Gastrocnemius medialis (tissue), 4 donors: Measurements from ENCODE around the gene CNOT4. TPM values are rescaled to one million over a fixed set of nuclear protein-coding genes. Genes with fewer than 3 reads are reported as not detected.

Source experiments
- ATAC-seq, 2 donors: fragments of 150-250 bp; one replicate each; pipeline ENCODE4 v1.9.1; 2016
- DNase-seq, 2 donors: peaks; one replicate each; pipeline ENCODE4 v3.0.0-alpha.2; 2019
- H3K27ac ChIP-seq, 4 donors: fragments of 200-600 bp; sonication (generic); 1 replicate in 1 of 4; 2 replicates in 3 of 4; pipeline ENCODE4 v1.5.1; 2016 to 2018; ENCODE audit warnings: mild to moderate bottlenecking in 2 of 4, moderate library complexity in 1 of 4
- H3K27me3 ChIP-seq, 3 donors: fragments of 200-600 bp; sonication (generic) in 2 of 3; 1 replicate in 1 of 3; 2 replicates in 2 of 3; pipeline versions ENCODE4 v1.5.1 to v1.6.0; 2016 to 2019; ENCODE audit warnings: mild to moderate bottlenecking in 1 of 3, moderate library complexity in 1 of 3
- H3K36me3 ChIP-seq, 2 donors: fragments of 200-600 bp; sonication (generic) in 1 of 2; one replicate each; pipeline ENCODE4 v1.5.1; 2017 to 2018
- H3K4me1 ChIP-seq, 2 donors: fragments of 200-600 bp; sonication (generic) in 1 of 2; one replicate each; pipeline ENCODE4 v1.5.1; 2016 to 2017; ENCODE audit warnings: mild to moderate bottlenecking in 2 of 2
- H3K4me3 ChIP-seq, 4 donors: fragments of 200-600 bp; sonication (generic) in 3 of 4; 1 replicate in 1 of 4; 2 replicates in 3 of 4; pipeline ENCODE4 v1.5.1; 2016 to 2019; ENCODE audit warnings: mild to moderate bottlenecking in 2 of 4
- H3K9me3 ChIP-seq, 3 donors: fragments of 200-600 bp; sonication (generic) in 2 of 3; 1 replicate in 1 of 3; 2 replicates in 2 of 3; pipeline ENCODE4 v1.5.1; 2016 to 2019
- CTCF ChIP-seq, 5 experiments: fragments of 450-650 bp in 3 of 5; fragments of 200-600 bp in 2 of 5; sonication (generic) in 2 of 5; IDR thresholded peaks in 4 of 5; conservative IDR thresholded peaks in 1 of 5; 1 replicate in 4 of 5; 2 replicates in 1 of 5; pipeline ENCODE4 v1.5.1; 2016 to 2019; ENCODE audit warnings: antibody characterized with exemption in 5 of 5, mild to moderate bottlenecking in 3 of 5, moderate library complexity in 3 of 5
- POLR2A ChIP-seq, 2 donors: fragments of 450-650 bp; IDR thresholded peaks; one replicate each; pipeline ENCODE4 v1.6.1; 2017; ENCODE audit warnings: antibody characterized with exemption in 2 of 2, mild to moderate bottlenecking in 2 of 2, moderate library complexity in 2 of 2
- in situ Hi-C, 4 donors: fragments of 200-750 bp; cut with MboI; loops; one replicate each; pipeline versions ENCODE4 v1.15.0 to v1.8.0; 2017; ENCODE audit warnings: low sequenced_read_pairs in 4 of 4
- intact Hi-C: fragments of 100-400 bp; cut with DNase I; formaldehyde crosslinking; loops from one replicate; pipeline ENCODE4 v1.15.1; 2023; ENCODE audit warnings: low total_unique reads
- total RNA-seq, 4 donors: library from RNA; depleted of rRNA; stranded (reverse); fragments of >200 nt; gene quantifications; one replicate each; pipeline versions ENCODE4 v1.1.0 to v1.2.3, GENCODE V29; 2016

The CNOT4 gene
- total RNA-seq, 4 donors from 2014 or later: 25.5 to 38.1 (median 30.7) TPM

DNA sequence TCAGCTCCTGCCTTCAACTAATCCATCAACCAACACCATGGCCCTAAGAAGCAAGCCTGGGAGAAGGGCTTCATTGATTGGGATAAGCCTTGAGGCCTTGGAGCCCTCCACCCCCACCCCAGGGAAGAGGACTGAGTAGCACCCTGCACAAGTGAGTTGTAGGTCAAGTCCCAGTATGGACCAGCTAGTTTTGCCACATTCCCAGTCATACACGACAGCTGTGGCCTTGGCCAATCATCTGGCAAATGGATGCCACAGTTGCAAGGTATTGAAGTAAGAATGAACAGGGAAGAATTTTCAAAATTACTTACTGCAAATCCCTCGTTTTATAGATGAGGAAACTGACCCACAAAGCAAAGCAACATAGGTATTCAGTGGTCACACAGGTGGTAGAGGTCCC lies 166.5 kb downstream of the CNOT4 start:
- Histone ChIP-seq H3K27me3 (no peaks in the 10 kb centered on the region), H3K27ac (peak overlapping the region in 1 of 4 donors; percentile 2), H3K4me3 (no peak overlapping the region), H3K4me1 (peaks cover 5 to 9% of the 10 kb centered on the region in 2 donors), H3K36me3 (no peaks in the 10 kb centered on the region), H3K9me3 (no peaks in the 10 kb centered on the region)
- in situ Hi-C loops (no loop called here), intact Hi-C loops (no loop called here)
- TF ChIP-seq POLR2A (IDR thresholded peaks at IDR 0.05): no peak
- no peak for TF ChIP-seq CTCF (IDR thresholded peaks at IDR 0.05 in 4 of 5, conservative IDR thresholded peaks at IDR 0.05 in 1 of 5)
- no peak for DNase-seq
- ATAC-seq: peak in 1 of 2 donors; percentile 13

GRCh38 chr7:135342887-135343286 lies 167.0 kb downstream of the CNOT4 start:
- TF ChIP-seq CTCF (IDR thresholded peaks at IDR 0.05 in 4 of 5, conservative IDR thresholded peaks at IDR 0.05 in 1 of 5) (no peak), POLR2A (IDR thresholded peaks at IDR 0.05) (no peak)
- Histone ChIP-seq H3K27me3 (no peaks in the 10 kb centered on the region), H3K36me3 (no peaks in the 10 kb centered on the region), H3K9me3 (no peaks in the 10 kb centered on the region), H3K4me1 (peaks cover 5 to 9% of the 10 kb centered on the region in 2 donors), H3K4me3 (peak overlapping the region in 1 of 4 donors; percentile 17), H3K27ac (peak overlapping the region in 1 of 4 donors; percentile 2)
- peak; percentile 44 to 69 for ATAC-seq
- in situ Hi-C loops: no loop called here
- DNase-seq: peak in 1 of 2 donors; percentile 18
- intact Hi-C loops: no loop called here

- ATAC-seq (no peak), DNase-seq (no peak)
- intact Hi-C loops (no loop called here), in situ Hi-C loops (no loop called here)
- H3K9me3 ChIP-seq: no peaks in the 10 kb centered on the region
- no peak for TF ChIP-seq POLR2A (IDR thresholded peaks at IDR 0.05)
- no peak for TF ChIP-seq CTCF (IDR thresholded peaks at IDR 0.05 in 4 of 5, conservative IDR thresholded peaks at IDR 0.05 in 1 of 5)
- H3K36me3 ChIP-seq: no peaks in the 10 kb centered on the region
- no peak overlapping the region for H3K27ac ChIP-seq
- H3K4me3 ChIP-seq: no peak overlapping the region
- peaks cover 5 to 9% of the 10 kb centered on the region in 2 donors for H3K4me1 ChIP-seq
- H3K27me3 ChIP-seq: no peaks in the 10 kb centered on the region
These were observed 168.9 kb downstream of the CNOT4 start for GRCh38 chr7:135341049-135341448.

DNA sequence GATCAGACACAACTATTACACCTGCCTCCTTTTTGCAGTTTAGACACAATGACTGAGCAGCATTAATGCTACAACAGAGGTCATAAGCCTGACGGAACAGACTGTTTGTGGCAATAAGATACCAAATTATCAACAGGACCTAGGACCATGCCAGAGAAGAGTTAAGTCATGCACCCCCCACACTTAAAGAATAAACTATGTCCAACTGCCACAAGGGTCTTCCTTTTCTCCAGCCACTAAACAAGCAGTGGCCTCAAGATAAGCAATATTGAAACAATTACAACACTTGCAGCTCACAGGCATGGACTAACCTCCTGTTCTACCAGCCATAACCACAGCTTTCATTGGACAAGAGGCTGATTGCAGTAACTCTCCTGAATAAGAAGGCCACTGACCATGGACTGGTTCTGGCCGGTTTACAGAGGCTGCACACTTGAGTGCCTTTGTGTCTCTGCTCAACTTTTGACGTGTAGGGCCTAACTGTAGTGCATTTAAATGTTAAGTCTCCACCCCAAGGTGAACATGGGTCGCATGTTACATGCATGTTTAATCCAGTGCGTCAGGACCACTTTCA lies 171.8 kb downstream of the CNOT4 start:
- Histone ChIP-seq H3K27me3 (no peaks in the 10 kb centered on the region), H3K4me1 (peaks cover 5 to 11% of the 10 kb centered on the region in 2 donors), H3K36me3 (no peaks in the 10 kb centered on the region), H3K9me3 (no peaks in the 10 kb centered on the region), H3K27ac (no peak overlapping the region), H3K4me3 (no peak overlapping the region)
- DNase-seq (no peak), ATAC-seq (no peak)
- intact Hi-C loops: no loop called here
- in situ Hi-C loops: loop anchor here in 1 of 4 donors (5.0 kb wide), 1 partner anchor 56 kb away; no protein-coding TSS in a partner anchor
- no peak for TF ChIP-seq CTCF (IDR thresholded peaks at IDR 0.05 in 4 of 5, conservative IDR thresholded peaks at IDR 0.05 in 1 of 5)
- no peak for TF ChIP-seq POLR2A (IDR thresholded peaks at IDR 0.05)
